ENCODE data around the gene SPRED3. TPM values are rescaled to one million over a fixed set of nuclear protein-coding genes. Genes with fewer than 3 reads are reported as not detected.
A peak's percentile ranks its signal among the peaks of the same experiment; 100 is the strongest.

The SPRED3 gene
- total RNA-seq, 1 experiment from 2014 or later, result 7.2 TPM

DNA sequence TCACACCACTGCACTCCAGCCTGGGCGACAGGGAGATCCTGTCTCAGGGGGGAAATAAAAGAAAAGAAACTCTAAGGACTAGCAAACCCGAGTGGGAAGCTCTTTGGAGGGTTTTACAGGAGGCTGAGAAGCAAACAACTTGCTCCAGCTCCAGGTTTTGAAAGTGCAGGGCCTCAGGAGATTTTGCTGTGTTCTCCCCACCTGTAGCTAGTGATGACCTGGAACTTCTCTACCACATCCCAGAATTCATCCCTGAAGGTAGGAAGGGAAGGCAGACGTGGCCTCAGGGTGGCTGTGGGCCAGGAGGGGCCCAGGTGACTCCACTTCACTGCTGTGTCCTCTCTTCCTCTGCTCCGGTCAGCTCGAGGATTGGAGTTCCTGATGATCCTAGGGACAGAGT is 30.4 kb upstream of the SPRED3 start (continued):
- TF ChIP-seq, protein P1, sequence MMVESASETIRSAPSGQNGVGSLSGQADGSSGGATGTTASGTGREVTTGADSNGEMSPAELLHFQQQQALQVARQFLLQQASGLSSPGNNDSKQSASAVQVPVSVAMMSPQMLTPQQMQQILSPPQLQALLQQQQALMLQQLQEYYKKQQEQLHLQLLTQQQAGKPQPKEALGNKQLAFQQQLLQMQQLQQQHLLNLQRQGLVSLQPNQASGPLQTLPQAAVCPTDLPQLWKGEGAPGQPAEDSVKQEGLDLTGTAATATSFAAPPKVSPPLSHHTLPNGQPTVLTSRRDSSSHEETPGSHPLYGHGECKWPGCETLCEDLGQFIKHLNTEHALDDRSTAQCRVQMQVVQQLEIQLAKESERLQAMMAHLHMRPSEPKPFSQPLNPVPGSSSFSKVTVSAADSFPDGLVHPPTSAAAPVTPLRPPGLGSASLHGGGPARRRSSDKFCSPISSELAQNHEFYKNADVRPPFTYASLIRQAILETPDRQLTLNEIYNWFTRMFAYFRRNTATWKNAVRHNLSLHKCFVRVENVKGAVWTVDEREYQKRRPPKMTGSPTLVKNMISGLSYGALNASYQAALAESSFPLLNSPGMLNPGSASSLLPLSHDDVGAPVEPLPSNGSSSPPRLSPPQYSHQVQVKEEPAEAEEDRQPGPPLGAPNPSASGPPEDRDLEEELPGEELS (CRISPR knock-in tag; IDR thresholded peaks at IDR 0.05), result no peak
- TF ChIP-seq TEAD4 (CRISPR knock-in tag; IDR thresholded peaks at IDR 0.05) (no peak), SMAD3 (CRISPR knock-in tag; IDR thresholded peaks at IDR 0.05; ENCODE audit: borderline replicate concordance) (no peak), SP1 (CRISPR knock-in tag; conservative IDR thresholded peaks at IDR 0.05) (no peak), ZNF416 (CRISPR knock-in tag; IDR thresholded peaks at IDR 0.05) (no peak), ATF1 (CRISPR knock-in tag; IDR thresholded peaks at IDR 0.05) (no peak), NR1H2 (CRISPR knock-in tag; IDR thresholded peaks at IDR 0.05) (no peak), RORB (CRISPR knock-in tag; IDR thresholded peaks at IDR 0.05) (no peak)
- TF ChIP-seq, protein P2, sequence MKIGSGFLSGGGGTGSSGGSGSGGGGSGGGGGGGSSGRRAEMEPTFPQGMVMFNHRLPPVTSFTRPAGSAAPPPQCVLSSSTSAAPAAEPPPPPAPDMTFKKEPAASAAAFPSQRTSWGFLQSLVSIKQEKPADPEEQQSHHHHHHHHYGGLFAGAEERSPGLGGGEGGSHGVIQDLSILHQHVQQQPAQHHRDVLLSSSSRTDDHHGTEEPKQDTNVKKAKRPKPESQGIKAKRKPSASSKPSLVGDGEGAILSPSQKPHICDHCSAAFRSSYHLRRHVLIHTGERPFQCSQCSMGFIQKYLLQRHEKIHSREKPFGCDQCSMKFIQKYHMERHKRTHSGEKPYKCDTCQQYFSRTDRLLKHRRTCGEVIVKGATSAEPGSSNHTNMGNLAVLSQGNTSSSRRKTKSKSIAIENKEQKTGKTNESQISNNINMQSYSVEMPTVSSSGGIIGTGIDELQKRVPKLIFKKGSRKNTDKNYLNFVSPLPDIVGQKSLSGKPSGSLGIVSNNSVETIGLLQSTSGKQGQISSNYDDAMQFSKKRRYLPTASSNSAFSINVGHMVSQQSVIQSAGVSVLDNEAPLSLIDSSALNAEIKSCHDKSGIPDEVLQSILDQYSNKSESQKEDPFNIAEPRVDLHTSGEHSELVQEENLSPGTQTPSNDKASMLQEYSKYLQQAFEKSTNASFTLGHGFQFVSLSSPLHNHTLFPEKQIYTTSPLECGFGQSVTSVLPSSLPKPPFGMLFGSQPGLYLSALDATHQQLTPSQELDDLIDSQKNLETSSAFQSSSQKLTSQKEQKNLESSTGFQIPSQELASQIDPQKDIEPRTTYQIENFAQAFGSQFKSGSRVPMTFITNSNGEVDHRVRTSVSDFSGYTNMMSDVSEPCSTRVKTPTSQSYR (CRISPR knock-in tag; IDR thresholded peaks at IDR 0.05), result no peak
- TF ChIP-seq, protein P3, sequence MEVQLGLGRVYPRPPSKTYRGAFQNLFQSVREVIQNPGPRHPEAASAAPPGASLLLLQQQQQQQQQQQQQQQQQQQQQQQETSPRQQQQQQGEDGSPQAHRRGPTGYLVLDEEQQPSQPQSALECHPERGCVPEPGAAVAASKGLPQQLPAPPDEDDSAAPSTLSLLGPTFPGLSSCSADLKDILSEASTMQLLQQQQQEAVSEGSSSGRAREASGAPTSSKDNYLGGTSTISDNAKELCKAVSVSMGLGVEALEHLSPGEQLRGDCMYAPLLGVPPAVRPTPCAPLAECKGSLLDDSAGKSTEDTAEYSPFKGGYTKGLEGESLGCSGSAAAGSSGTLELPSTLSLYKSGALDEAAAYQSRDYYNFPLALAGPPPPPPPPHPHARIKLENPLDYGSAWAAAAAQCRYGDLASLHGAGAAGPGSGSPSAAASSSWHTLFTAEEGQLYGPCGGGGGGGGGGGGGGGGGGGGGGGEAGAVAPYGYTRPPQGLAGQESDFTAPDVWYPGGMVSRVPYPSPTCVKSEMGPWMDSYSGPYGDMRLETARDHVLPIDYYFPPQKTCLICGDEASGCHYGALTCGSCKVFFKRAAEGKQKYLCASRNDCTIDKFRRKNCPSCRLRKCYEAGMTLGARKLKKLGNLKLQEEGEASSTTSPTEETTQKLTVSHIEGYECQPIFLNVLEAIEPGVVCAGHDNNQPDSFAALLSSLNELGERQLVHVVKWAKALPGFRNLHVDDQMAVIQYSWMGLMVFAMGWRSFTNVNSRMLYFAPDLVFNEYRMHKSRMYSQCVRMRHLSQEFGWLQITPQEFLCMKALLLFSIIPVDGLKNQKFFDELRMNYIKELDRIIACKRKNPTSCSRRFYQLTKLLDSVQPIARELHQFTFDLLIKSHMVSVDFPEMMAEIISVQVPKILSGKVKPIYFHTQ (CRISPR knock-in tag; IDR thresholded peaks at IDR 0.05), result no peak
- TF ChIP-seq, protein P4, sequence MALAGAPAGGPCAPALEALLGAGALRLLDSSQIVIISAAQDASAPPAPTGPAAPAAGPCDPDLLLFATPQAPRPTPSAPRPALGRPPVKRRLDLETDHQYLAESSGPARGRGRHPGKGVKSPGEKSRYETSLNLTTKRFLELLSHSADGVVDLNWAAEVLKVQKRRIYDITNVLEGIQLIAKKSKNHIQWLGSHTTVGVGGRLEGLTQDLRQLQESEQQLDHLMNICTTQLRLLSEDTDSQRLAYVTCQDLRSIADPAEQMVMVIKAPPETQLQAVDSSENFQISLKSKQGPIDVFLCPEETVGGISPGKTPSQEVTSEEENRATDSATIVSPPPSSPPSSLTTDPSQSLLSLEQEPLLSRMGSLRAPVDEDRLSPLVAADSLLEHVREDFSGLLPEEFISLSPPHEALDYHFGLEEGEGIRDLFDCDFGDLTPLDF (CRISPR knock-in tag; IDR thresholded peaks at IDR 0.05), result no peak
- TF ChIP-seq, protein P5, sequence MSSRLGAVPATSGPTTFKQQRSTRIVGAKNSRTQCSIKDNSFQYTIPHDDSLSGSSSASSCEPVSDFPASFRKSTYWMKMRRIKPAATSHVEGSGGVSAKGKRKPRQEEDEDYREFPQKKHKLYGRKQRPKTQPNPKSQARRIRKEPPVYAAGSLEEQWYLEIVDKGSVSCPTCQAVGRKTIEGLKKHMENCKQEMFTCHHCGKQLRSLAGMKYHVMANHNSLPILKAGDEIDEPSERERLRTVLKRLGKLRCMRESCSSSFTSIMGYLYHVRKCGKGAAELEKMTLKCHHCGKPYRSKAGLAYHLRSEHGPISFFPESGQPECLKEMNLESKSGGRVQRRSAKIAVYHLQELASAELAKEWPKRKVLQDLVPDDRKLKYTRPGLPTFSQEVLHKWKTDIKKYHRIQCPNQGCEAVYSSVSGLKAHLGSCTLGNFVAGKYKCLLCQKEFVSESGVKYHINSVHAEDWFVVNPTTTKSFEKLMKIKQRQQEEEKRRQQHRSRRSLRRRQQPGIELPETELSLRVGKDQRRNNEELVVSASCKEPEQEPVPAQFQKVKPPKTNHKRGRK (CRISPR knock-in tag; IDR thresholded peaks at IDR 0.05; ENCODE audit: borderline replicate concordance), result no peak

DNA sequence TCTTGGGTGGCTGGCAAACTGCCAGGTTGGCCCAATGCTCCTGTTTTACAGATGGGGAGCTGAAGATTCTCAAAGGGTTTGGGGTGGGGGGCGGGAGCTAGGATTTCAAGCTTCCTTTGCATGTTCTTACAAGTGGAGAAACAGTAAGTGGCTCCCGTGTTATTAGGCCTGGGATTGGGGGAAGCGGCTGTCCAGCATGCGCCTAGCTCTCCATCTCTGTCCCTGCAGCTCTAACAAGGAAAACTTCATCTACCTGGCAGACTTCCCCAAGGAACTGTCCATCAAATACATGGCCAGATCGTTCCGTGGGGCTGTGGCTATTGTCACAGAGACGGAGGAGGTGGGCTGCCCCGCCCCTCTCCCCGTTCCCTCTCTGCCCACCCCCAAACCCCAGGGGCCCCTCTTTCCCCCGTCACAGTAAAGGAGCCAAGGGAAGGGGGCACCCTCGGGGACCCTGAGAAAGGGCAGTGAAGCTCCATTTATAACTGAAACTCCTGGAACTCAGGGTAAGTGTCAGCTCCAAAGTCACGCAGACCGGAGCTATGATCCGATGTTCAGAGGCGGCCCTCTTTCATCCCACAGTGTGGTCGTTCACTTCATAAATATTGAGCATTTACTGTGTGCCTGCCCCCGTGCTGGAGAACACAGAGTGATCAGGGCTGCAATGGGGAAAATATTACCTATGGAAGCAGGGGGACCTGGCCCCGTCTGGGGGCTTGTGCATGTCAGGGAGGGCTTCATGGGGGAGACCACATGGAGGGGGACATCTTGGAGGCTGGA is 29.1 kb upstream of the SPRED3 start:
- ChIA-PET CTCF (interaction anchor here (0.6 to 1.1 kb wide), 4 partner anchors 25 to 217 kb away, joined by 3 to 6 read pairs (median 4); partner anchors contain the start of gene FAM98C), POLR2A (no interaction called here)
- peaks cover 67% of the 10 kb centered on the region for H3K27me3 Mint-ChIP-seq (ENCODE audit: low read depth)
- TF ChIP-seq FOXK1 (CRISPR knock-in tag; IDR thresholded peaks at IDR 0.05) (no peak), MYBL2 (CRISPR knock-in tag; IDR thresholded peaks at IDR 0.05) (no peak), IRF2 (CRISPR knock-in tag; IDR thresholded peaks at IDR 0.05; ENCODE audit: borderline replicate concordance, low read depth) (no peak), ZNF423 (CRISPR knock-in tag; IDR thresholded peaks at IDR 0.05) (no peak)
- TF ChIP-seq, protein P6, sequence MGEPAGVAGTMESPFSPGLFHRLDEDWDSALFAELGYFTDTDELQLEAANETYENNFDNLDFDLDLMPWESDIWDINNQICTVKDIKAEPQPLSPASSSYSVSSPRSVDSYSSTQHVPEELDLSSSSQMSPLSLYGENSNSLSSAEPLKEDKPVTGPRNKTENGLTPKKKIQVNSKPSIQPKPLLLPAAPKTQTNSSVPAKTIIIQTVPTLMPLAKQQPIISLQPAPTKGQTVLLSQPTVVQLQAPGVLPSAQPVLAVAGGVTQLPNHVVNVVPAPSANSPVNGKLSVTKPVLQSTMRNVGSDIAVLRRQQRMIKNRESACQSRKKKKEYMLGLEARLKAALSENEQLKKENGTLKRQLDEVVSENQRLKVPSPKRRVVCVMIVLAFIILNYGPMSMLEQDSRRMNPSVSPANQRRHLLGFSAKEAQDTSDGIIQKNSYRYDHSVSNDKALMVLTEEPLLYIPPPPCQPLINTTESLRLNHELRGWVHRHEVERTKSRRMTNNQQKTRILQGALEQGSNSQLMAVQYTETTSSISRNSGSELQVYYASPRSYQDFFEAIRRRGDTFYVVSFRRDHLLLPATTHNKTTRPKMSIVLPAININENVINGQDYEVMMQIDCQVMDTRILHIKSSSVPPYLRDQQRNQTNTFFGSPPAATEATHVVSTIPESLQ (CRISPR knock-in tag; IDR thresholded peaks at IDR 0.05), result no peak
- TF ChIP-seq, protein P7, sequence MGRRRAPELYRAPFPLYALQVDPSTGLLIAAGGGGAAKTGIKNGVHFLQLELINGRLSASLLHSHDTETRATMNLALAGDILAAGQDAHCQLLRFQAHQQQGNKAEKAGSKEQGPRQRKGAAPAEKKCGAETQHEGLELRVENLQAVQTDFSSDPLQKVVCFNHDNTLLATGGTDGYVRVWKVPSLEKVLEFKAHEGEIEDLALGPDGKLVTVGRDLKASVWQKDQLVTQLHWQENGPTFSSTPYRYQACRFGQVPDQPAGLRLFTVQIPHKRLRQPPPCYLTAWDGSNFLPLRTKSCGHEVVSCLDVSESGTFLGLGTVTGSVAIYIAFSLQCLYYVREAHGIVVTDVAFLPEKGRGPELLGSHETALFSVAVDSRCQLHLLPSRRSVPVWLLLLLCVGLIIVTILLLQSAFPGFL (CRISPR knock-in tag; IDR thresholded peaks at IDR 0.05; ENCODE audit: borderline replicate concordance), result no peak
- TF ChIP-seq, protein P4 (CRISPR knock-in tag; IDR thresholded peaks at IDR 0.05), result no peak

More for the DNA sequence above, 29.1 kb upstream of the SPRED3 start:
- ATAC-seq, result no peak
- H3K9me3 Mint-ChIP-seq, result no peaks in the 10 kb centered on the region
- H3K4me1 Mint-ChIP-seq, result peaks cover 10% of the 10 kb centered on the region
- H3K36me3 Mint-ChIP-seq, result no peaks in the 10 kb centered on the region
- H3K27ac Mint-ChIP-seq, result no peak overlapping the region
- no peak for DNase-seq (ENCODE audit: low spot score)
- H3K4me3 Mint-ChIP-seq, result 0 out of 2 replicates have a peak overlapping the region, but pooled peaks have one; percentile 14

Data from WTC11 (cell line).